Measurements from ENCODE around the gene TPTE.
"Not testable (repeated sequence)": the region's sequence is repeated elsewhere in the genome, so short reads cannot be mapped to it uniquely, and the experiment has no call there.

TPTE gene

GRCh38 chr21:10616535-10616934 lies 95.2 kb downstream of the TPTE start:
- H3K36me3 ChIP-seq: no peaks in the 10 kb centered on the region
- TF ChIP-seq CTCF (IDR thresholded peaks at IDR 0.05; ENCODE audit: low read depth, low read length): no peak
- H3K4me1 ChIP-seq: no peaks in the 10 kb centered on the region
- H3K4me3 ChIP-seq (ENCODE audit: low read depth, low read length): no peak overlapping the region
- H3K9me3 ChIP-seq: no peaks in the 10 kb centered on the region
- DNase-seq: no peak
- H3K27me3 ChIP-seq: no peaks in the 10 kb centered on the region

- not testable (repeated sequence) for H3K27me3 ChIP-seq
Observed at GRCh38 chr21:10617133-10617752, 95.9 kb downstream of the TPTE start.

GRCh38 chr21:10627316-10627863 lies 106.0 kb downstream of the TPTE start:
- Histone ChIP-seq H3K4me3 (ENCODE audit: low read depth, low read length) (no peak overlapping the region), H3K4me1 (no peaks in the 10 kb centered on the region), H3K36me3 (no peaks in the 10 kb centered on the region), H3K27me3 (no peaks in the 10 kb centered on the region), H3K9me3 (no peaks in the 10 kb centered on the region)
- no peak for TF ChIP-seq CTCF (IDR thresholded peaks at IDR 0.05; ENCODE audit: low read depth, low read length)
- no peak for DNase-seq

More at GRCh38 chr21:10617133-10617752, 95.9 kb downstream of the TPTE start:
- not testable (repeated sequence) for H3K9me3 ChIP-seq; DNase-seq; H3K4me3 ChIP-seq (ENCODE audit: low read depth, low read length); H3K4me1 ChIP-seq; H3K36me3 ChIP-seq

- DNase-seq; H3K9me3 ChIP-seq; H3K4me3 ChIP-seq (ENCODE audit: low read depth, low read length): not testable (repeated sequence)
Observed at GRCh38 chr21:10629239-10629638, 107.9 kb downstream of the TPTE start.

GRCh38 chr21:10630829-10631228 lies 109.4 kb downstream of the TPTE start:
- not testable (repeated sequence) for H3K9me3 ChIP-seq

More at GRCh38 chr21:10629239-10629638, 107.9 kb downstream of the TPTE start:
- H3K36me3 ChIP-seq, H3K27me3 ChIP-seq, H3K4me1 ChIP-seq: not testable (repeated sequence)

GRCh38 chr21:10631316-10631715 lies 109.9 kb downstream of the TPTE start:
- H3K36me3 ChIP-seq; H3K9me3 ChIP-seq; DNase-seq; H3K4me3 ChIP-seq (ENCODE audit: low read depth, low read length); H3K27me3 ChIP-seq; H3K4me1 ChIP-seq: not testable (repeated sequence)

More at GRCh38 chr21:10630829-10631228, 109.4 kb downstream of the TPTE start:
- not testable (repeated sequence) for H3K4me3 ChIP-seq (ENCODE audit: low read depth, low read length); H3K4me1 ChIP-seq; DNase-seq; H3K27me3 ChIP-seq; H3K36me3 ChIP-seq

GRCh38 chr21:10638144-10638543 lies 116.8 kb downstream of the TPTE start:
- not testable (repeated sequence) for H3K9me3 ChIP-seq; H3K36me3 ChIP-seq; H3K4me3 ChIP-seq (ENCODE audit: low read depth, low read length); DNase-seq; H3K4me1 ChIP-seq; H3K27me3 ChIP-seq

GRCh38 chr21:10639123-10639522 lies 117.7 kb downstream of the TPTE start:
- no peak for DNase-seq
- Histone ChIP-seq H3K4me3 (ENCODE audit: low read depth, low read length) (no peak overlapping the region), H3K27me3 (no peaks in the 10 kb centered on the region), H3K36me3 (no peaks in the 10 kb centered on the region), H3K4me1 (no peaks in the 10 kb centered on the region), H3K9me3 (peaks cover 6% of the 10 kb centered on the region)
- no peak for TF ChIP-seq CTCF (IDR thresholded peaks at IDR 0.05; ENCODE audit: low read depth, low read length)

GRCh38 chr21:10639746-10640145 lies 118.4 kb downstream of the TPTE start:
- H3K36me3 ChIP-seq; H3K27me3 ChIP-seq; H3K4me3 ChIP-seq (ENCODE audit: low read depth, low read length); H3K9me3 ChIP-seq; H3K4me1 ChIP-seq; DNase-seq: not testable (repeated sequence)
